Measurements from ENCODE around the gene ZNHIT2.

DNA sequence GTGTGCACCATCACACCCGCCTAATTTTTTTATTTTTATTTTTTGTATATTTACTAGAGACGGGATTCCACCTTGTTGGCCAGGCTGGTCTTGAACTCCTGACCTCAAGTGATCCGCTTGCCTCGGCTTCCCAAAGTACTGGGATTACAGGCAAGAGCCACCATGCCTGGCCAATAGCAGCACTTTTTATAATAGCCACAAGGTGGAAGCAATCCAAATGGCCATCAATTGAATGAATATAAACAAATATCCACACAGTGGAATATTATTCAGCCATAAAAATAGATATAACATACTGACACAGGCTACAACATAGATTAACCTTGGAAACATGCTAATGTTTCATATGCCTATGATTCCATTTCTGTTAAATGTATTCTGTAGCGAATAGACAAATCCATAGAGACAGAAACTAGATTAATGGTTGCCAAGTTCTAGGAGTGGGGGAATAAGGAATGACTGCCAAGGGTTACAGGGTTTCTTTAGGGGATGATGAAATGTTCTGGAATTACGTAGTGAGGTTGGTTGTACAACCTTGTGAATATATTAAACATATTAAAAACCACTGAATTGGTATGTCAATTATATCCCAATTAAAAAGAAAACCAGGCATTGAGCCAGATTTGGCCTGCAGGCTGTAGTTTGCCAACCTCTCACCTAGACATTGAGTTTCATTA, 16.7 kb downstream of the ZNHIT2 start:
- TF ChIP-seq, protein P1, sequence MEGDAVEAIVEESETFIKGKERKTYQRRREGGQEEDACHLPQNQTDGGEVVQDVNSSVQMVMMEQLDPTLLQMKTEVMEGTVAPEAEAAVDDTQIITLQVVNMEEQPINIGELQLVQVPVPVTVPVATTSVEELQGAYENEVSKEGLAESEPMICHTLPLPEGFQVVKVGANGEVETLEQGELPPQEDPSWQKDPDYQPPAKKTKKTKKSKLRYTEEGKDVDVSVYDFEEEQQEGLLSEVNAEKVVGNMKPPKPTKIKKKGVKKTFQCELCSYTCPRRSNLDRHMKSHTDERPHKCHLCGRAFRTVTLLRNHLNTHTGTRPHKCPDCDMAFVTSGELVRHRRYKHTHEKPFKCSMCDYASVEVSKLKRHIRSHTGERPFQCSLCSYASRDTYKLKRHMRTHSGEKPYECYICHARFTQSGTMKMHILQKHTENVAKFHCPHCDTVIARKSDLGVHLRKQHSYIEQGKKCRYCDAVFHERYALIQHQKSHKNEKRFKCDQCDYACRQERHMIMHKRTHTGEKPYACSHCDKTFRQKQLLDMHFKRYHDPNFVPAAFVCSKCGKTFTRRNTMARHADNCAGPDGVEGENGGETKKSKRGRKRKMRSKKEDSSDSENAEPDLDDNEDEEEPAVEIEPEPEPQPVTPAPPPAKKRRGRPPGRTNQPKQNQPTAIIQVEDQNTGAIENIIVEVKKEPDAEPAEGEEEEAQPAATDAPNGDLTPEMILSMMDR (IDR thresholded peaks at IDR 0.05 in 2 of 3, conservative IDR thresholded peaks at IDR 0.05 in 1 of 3; ENCODE audit: control insufficient read depth in 2 of 3, extremely low read depth in 1 of 3, insufficient read depth in 1 of 3, low read depth in 3 of 3, low read length in 3 of 3), result no peak
- TF ChIP-seq, protein P2, sequence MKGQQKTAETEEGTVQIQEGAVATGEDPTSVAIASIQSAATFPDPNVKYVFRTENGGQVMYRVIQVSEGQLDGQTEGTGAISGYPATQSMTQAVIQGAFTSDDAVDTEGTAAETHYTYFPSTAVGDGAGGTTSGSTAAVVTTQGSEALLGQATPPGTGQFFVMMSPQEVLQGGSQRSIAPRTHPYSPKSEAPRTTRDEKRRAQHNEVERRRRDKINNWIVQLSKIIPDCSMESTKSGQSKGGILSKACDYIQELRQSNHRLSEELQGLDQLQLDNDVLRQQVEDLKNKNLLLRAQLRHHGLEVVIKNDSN (IDR thresholded peaks at IDR 0.05; ENCODE audit: borderline replicate concordance, extremely low read length, insufficient read depth, low read depth, low read length), result no peak
- TF ChIP-seq SMC3 (IDR thresholded peaks at IDR 0.05; ENCODE audit: borderline replicate concordance, low read length) (no peak), TCF3 (IDR thresholded peaks at IDR 0.05; ENCODE audit: borderline replicate concordance, insufficient read depth, low read depth, low read length) (no peak), HDGF (IDR thresholded peaks at IDR 0.05) (no peak), POLR2A (IDR thresholded peaks at IDR 0.05; ENCODE audit: low read depth, low read length) (no peak), FOXK2 (IDR thresholded peaks at IDR 0.05) (no peak), ETV6 (conservative IDR thresholded peaks at IDR 0.05 in 1 of 2, IDR thresholded peaks at IDR 0.05 in 1 of 2; ENCODE audit: borderline replicate concordance in 1 of 2, low read depth in 1 of 2) (no peak), POLR2AphosphoS5 (IDR thresholded peaks at IDR 0.05; ENCODE audit: low read length) (no peak), EP300 (IDR thresholded peaks at IDR 0.05; ENCODE audit: borderline replicate concordance in 1 of 2, control insufficient read depth in 1 of 2, low read depth in 2 of 2, low read length in 2 of 2) (no peak), CEBPB (IDR thresholded peaks at IDR 0.05; ENCODE audit: borderline replicate concordance in 1 of 2, low read depth in 2 of 2, low read length in 2 of 2) (no peak)
- TF ChIP-seq, protein P3, sequence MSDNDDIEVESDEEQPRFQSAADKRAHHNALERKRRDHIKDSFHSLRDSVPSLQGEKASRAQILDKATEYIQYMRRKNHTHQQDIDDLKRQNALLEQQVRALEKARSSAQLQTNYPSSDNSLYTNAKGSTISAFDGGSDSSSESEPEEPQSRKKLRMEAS (IDR thresholded peaks at IDR 0.05; ENCODE audit: low read depth, low read length), result no peak
- TF ChIP-seq, protein P4, sequence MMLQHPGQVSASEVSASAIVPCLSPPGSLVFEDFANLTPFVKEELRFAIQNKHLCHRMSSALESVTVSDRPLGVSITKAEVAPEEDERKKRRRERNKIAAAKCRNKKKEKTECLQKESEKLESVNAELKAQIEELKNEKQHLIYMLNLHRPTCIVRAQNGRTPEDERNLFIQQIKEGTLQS (IDR thresholded peaks at IDR 0.05; ENCODE audit: borderline replicate concordance, extremely low read depth, low read depth, low read length), result no peak
- TF ChIP-seq, protein P5, sequence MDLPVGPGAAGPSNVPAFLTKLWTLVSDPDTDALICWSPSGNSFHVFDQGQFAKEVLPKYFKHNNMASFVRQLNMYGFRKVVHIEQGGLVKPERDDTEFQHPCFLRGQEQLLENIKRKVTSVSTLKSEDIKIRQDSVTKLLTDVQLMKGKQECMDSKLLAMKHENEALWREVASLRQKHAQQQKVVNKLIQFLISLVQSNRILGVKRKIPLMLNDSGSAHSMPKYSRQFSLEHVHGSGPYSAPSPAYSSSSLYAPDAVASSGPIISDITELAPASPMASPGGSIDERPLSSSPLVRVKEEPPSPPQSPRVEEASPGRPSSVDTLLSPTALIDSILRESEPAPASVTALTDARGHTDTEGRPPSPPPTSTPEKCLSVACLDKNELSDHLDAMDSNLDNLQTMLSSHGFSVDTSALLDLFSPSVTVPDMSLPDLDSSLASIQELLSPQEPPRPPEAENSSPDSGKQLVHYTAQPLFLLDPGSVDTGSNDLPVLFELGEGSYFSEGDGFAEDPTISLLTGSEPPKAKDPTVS (IDR thresholded peaks at IDR 0.05; ENCODE audit: low read depth, low read length), result no peak

All from GM12878 (cell line).